GM12892 (cell line): ENCODE data around the gene NPAS2.

Experiments
- POLR2A ChIP-seq: IDR thresholded peaks from 2 replicates; pipeline ENCODE4 v1.6.1; 2011; ENCODE audit warnings: low read depth, low read length, control low read depth
- POLR2AphosphoS5 ChIP-seq: IDR thresholded peaks from 2 replicates; pipeline ENCODE4 v1.6.1; 2011; ENCODE audit warnings: low read depth, low read length, control low read depth

DNA sequence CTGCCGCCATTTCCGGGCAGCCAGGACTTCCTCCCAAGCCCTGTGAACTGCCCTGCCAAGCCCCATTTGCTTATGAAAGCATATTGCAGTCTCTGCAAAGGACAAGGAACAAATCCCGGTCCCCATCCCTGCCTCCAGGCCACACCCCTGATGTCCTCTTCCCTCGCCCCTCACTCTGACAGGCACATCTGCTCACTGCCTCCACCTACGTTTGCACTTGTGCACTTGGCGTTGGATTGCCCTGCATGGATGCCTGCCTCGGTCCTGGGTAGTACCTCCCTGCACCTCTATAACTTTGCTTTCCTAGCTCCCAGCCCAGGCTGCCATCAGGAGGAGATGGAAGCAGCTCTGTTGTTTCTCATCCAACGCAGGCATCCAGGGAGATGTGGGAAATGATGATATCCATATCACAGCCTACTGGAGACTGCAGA is 162.5 kb downstream of the NPAS2 start:
- TF ChIP-seq POLR2A = no peak
- no peak for TF ChIP-seq POLR2AphosphoS5
